ENCODE measurements around the gene GDF10. TPM values are rescaled to one million over a fixed set of nuclear protein-coding genes. Genes with fewer than 3 reads are reported as not detected.

Gene GDF10
- polyA plus RNA-seq, 1 donor from 2014 or later = 0.66 TPM

DNA sequence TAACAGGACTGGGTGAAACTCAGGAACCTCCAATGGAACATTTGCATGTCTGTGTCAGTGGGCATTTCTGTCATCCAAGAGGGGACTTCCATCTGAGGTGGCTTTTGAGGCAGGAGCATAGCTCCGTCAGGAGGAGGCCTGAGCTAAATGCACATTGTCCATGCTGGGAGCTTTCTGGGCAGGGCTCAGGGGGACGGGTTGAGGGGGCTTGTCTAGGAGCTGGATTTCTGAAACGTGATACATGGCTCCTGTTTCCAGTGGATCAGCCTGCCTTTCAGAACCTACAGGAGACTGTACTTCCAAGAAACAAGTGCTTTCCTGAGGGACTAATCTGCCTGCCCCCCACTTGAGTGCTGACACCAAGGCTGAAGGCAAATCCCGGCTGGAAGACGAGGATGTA, 40.5 kb upstream of the GDF10 start:
- H3K79me2 ChIP-seq (replicated peaks; ENCODE audit: insufficient read depth, low read length) = no peaks in the 10 kb centered on the region
- H3K9me2 ChIP-seq (ENCODE audit: insufficient read depth, low read length) = no peaks in the 10 kb centered on the region
- no peak overlapping the region for H3K9ac ChIP-seq (ENCODE audit: low read length)
- no peak overlapping the region for H3K4me3 ChIP-seq (ENCODE audit: low read length)
- no peak overlapping the region for H3K4me2 ChIP-seq (ENCODE audit: low read length)
- H3K27ac ChIP-seq (ENCODE audit: low read length) = no peak overlapping the region
- H4K20me1 ChIP-seq (ENCODE audit: insufficient read depth) = no peaks in the 10 kb centered on the region
- H2AFZ ChIP-seq (ENCODE audit: low read depth, low read length) = no peak overlapping the region
- no peaks in the 10 kb centered on the region for H3K9me3 ChIP-seq (ENCODE audit: low read length)
- H3K36me3 ChIP-seq (ENCODE audit: insufficient read depth, low read length) = no peaks in the 10 kb centered on the region
- H3K27me3 ChIP-seq (ENCODE audit: insufficient read depth, low read depth, low read length) = no peaks in the 10 kb centered on the region
- no peaks in the 10 kb centered on the region for H3F3A ChIP-seq (ENCODE audit: insufficient read depth, low read length, poor library complexity, severe bottlenecking)
- TF ChIP-seq TAF1 (IDR thresholded peaks at IDR 0.05; ENCODE audit: low read depth) (no peak), EP300 (conservative IDR thresholded peaks at IDR 0.05; ENCODE audit: poor library complexity, severe bottlenecking) (no peak), RAD21 (conservative IDR thresholded peaks at IDR 0.05) (no peak), MXI1 (conservative IDR thresholded peaks at IDR 0.05; ENCODE audit: poor library complexity, severe bottlenecking) (no peak)
- TF ChIP-seq, protein P1, sequence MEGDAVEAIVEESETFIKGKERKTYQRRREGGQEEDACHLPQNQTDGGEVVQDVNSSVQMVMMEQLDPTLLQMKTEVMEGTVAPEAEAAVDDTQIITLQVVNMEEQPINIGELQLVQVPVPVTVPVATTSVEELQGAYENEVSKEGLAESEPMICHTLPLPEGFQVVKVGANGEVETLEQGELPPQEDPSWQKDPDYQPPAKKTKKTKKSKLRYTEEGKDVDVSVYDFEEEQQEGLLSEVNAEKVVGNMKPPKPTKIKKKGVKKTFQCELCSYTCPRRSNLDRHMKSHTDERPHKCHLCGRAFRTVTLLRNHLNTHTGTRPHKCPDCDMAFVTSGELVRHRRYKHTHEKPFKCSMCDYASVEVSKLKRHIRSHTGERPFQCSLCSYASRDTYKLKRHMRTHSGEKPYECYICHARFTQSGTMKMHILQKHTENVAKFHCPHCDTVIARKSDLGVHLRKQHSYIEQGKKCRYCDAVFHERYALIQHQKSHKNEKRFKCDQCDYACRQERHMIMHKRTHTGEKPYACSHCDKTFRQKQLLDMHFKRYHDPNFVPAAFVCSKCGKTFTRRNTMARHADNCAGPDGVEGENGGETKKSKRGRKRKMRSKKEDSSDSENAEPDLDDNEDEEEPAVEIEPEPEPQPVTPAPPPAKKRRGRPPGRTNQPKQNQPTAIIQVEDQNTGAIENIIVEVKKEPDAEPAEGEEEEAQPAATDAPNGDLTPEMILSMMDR (IDR thresholded peaks at IDR 0.05; ENCODE audit: poor library complexity, severe bottlenecking) = no peak

DNA sequence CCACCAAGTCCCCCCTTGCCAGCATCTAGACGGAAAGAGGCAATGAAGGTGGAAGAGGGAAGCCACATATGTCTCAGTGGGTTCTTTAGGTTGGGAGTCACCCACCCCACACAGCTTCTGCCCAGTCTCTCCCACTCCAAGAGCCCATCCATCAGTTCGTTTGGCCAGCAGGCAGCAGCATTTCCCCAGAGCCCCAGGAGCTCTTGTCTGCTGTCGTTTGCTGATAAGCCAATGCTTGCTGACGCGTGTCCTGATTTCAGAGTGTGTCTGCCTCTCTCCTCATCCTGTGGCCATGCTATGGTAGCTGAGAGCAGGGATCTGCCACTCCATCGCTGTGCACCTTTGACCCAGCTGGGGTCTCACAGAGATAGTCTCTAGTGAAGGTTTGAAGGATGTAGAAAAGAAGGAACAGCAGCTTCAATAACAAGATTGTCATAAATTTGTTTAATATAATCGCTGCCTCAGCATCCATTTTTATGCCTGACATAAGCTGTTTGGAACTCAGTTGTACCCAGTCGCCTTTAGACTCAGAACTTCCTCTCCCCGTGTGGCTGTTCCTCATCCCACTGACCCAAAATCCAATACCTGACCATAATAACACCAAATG, 39.4 kb upstream of the GDF10 start:
- TF ChIP-seq MXI1 (conservative IDR thresholded peaks at IDR 0.05; ENCODE audit: poor library complexity, severe bottlenecking) = no peak
- TF ChIP-seq, protein P2, sequence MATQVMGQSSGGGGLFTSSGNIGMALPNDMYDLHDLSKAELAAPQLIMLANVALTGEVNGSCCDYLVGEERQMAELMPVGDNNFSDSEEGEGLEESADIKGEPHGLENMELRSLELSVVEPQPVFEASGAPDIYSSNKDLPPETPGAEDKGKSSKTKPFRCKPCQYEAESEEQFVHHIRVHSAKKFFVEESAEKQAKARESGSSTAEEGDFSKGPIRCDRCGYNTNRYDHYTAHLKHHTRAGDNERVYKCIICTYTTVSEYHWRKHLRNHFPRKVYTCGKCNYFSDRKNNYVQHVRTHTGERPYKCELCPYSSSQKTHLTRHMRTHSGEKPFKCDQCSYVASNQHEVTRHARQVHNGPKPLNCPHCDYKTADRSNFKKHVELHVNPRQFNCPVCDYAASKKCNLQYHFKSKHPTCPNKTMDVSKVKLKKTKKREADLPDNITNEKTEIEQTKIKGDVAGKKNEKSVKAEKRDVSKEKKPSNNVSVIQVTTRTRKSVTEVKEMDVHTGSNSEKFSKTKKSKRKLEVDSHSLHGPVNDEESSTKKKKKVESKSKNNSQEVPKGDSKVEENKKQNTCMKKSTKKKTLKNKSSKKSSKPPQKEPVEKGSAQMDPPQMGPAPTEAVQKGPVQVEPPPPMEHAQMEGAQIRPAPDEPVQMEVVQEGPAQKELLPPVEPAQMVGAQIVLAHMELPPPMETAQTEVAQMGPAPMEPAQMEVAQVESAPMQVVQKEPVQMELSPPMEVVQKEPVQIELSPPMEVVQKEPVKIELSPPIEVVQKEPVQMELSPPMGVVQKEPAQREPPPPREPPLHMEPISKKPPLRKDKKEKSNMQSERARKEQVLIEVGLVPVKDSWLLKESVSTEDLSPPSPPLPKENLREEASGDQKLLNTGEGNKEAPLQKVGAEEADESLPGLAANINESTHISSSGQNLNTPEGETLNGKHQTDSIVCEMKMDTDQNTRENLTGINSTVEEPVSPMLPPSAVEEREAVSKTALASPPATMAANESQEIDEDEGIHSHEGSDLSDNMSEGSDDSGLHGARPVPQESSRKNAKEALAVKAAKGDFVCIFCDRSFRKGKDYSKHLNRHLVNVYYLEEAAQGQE (IDR thresholded peaks at IDR 0.05; ENCODE audit: borderline replicate concordance) = no peak
- TF ChIP-seq EP300 (conservative IDR thresholded peaks at IDR 0.05; ENCODE audit: poor library complexity, severe bottlenecking) = no peak
- TF ChIP-seq, protein P1 (IDR thresholded peaks at IDR 0.05; ENCODE audit: poor library complexity, severe bottlenecking) = no peak
- TF ChIP-seq TAF1 (IDR thresholded peaks at IDR 0.05; ENCODE audit: low read depth) = no peak
- TF ChIP-seq SMC3 (conservative IDR thresholded peaks at IDR 0.05; ENCODE audit: poor library complexity) = no peak
- TF ChIP-seq EZH2 (IDR thresholded peaks at IDR 0.05; ENCODE audit: borderline replicate concordance, insufficient read depth, low read length, poor library complexity, severe bottlenecking) = no peak
- no peak for TF ChIP-seq RAD21 (conservative IDR thresholded peaks at IDR 0.05)
- no peak for TF ChIP-seq POLR2AphosphoS5 (IDR thresholded peaks at IDR 0.05)
- Histone ChIP-seq H3K27me3 (ENCODE audit: insufficient read depth, low read depth, low read length) (no peaks in the 10 kb centered on the region), H3K9me3 (ENCODE audit: low read length) (no peaks in the 10 kb centered on the region), H3K4me3 (ENCODE audit: low read length) (no peak overlapping the region), H3K4me2 (ENCODE audit: low read length) (no peak overlapping the region), H2AFZ (ENCODE audit: low read depth, low read length) (no peak overlapping the region), H4K20me1 (ENCODE audit: insufficient read depth) (no peaks in the 10 kb centered on the region), H3F3A (ENCODE audit: insufficient read depth, low read length, poor library complexity, severe bottlenecking) (no peaks in the 10 kb centered on the region), H3K9me2 (ENCODE audit: insufficient read depth, low read length) (no peaks in the 10 kb centered on the region), H3K79me2 (replicated peaks; ENCODE audit: insufficient read depth, low read length) (no peaks in the 10 kb centered on the region), H3K27ac (ENCODE audit: low read length) (no peak overlapping the region), H3K9ac (ENCODE audit: low read length) (no peak overlapping the region), H3K36me3 (ENCODE audit: insufficient read depth, low read length) (no peaks in the 10 kb centered on the region)

Data from neural cell (in vitro differentiated cells).